Neural progenitor cell (in vitro differentiated cells): ENCODE measurements around the gene FBXL2. TPM values are rescaled to one million over a fixed set of nuclear protein-coding genes. Genes with fewer than 3 reads are reported as not detected.

Experiments
- DNase-seq: peaks from one replicate; pipeline ENCODE4 v3.0.0-alpha.2; 2016; ENCODE audit warnings: low spot score
- H2AFZ ChIP-seq: fragments of 200-600 bp; sonication (generic); replicated peaks from 2 replicates; pipeline ENCODE4 v1.6.1; 2016; ENCODE audit warnings: antibody characterized with exemption
- H3F3A ChIP-seq: fragments of 200-600 bp; sonication (generic); 2 replicates; pipeline ENCODE4 v1.6.1; 2016; ENCODE audit warnings: antibody characterized with exemption, low read depth
- H3K27ac ChIP-seq: fragments of 200-600 bp; sonication (generic); 2 replicates; pipeline ENCODE4 v1.5.1; 2016; ENCODE audit warnings: mild to moderate bottlenecking
- H3K27me3 ChIP-seq: fragments of 200-600 bp; sonication (generic); 2 replicates; pipeline ENCODE4 v1.6.1; 2016; ENCODE audit warnings: mild to moderate bottlenecking, moderate library complexity
- H3K36me3 ChIP-seq: fragments of 200-600 bp; sonication (generic); 2 replicates; pipeline ENCODE4 v1.5.1; 2016
- H3K4me1 ChIP-seq: fragments of 200-600 bp; sonication (generic); 2 replicates; pipeline ENCODE4 v1.6.1; 2016; ENCODE audit warnings: mixed run types
- H3K4me2 ChIP-seq: fragments of 200-600 bp; sonication (generic); 2 replicates; pipeline ENCODE4 v1.6.1; 2016
- H3K4me3 ChIP-seq: fragments of 200-600 bp; sonication (generic); 2 replicates; pipeline ENCODE4 v1.5.1; 2016
- H3K79me2 ChIP-seq: fragments of 200-600 bp; sonication (generic); 2 replicates; pipeline ENCODE4 v1.6.1; 2016; ENCODE audit warnings: low read depth
- H3K9ac ChIP-seq: fragments of 200-600 bp; sonication (generic); 2 replicates; pipeline ENCODE4 v1.6.1; 2016
- H3K9me3 ChIP-seq: fragments of 200-600 bp; sonication (generic); 2 replicates; pipeline ENCODE4 v1.5.1; 2016; ENCODE audit warnings: low read depth
- H4K20me1 ChIP-seq: fragments of 200-600 bp; sonication (generic); 2 replicates; pipeline ENCODE4 v1.6.1; 2016; ENCODE audit warnings: low read depth
- H3K27ac Mint-ChIP-seq: 3 replicates; pipeline ENCODE4 v1.8.0; 2021; ENCODE audit warnings: mixed read lengths
- H3K27me3 Mint-ChIP-seq: 2 replicates; pipeline ENCODE4 v1.8.0; 2022; ENCODE audit warnings: low read depth, mild to moderate bottlenecking, inconsistent platforms, moderate library complexity, mixed read lengths; ENCODE audit not compliant: insufficient read depth
- H3K36me3 Mint-ChIP-seq: 3 replicates; pipeline ENCODE4 v1.8.0; 2021; ENCODE audit warnings: mixed read lengths
- H3K4me1 Mint-ChIP-seq: 3 replicates; pipeline ENCODE4 v1.8.0; 2021; ENCODE audit warnings: mixed read lengths
- H3K4me3 Mint-ChIP-seq: 3 replicates; pipeline ENCODE4 v1.8.0; 2021; ENCODE audit warnings: mild to moderate bottlenecking, moderate library complexity, mixed read lengths
- H3K9me3 Mint-ChIP-seq: 3 replicates; pipeline ENCODE4 v1.8.0; 2020; ENCODE audit warnings: mixed read lengths
- EZH2 ChIP-seq: fragments of 200-600 bp; sonication (generic); IDR thresholded peaks from 2 replicates; pipeline ENCODE4 v1.6.1; 2017; ENCODE audit warnings: antibody characterized with exemption, mild to moderate bottlenecking, moderate library complexity
- EZH2phosphoT487 ChIP-seq: fragments of 200-600 bp; sonication (generic); IDR thresholded peaks from 2 replicates; pipeline ENCODE4 v1.6.1; 2017; ENCODE audit warnings: antibody characterized with exemption
- total RNA-seq: library from RNA; depleted of rRNA; stranded (reverse); fragments of >200 nt; gene quantifications from 2 replicates; pipeline ENCODE4 v1.2.3, GENCODE V29; 2015; ENCODE audit warnings: low replicate concordance
- TF ChIP-seq, protein P1 (sequence below): fragments of 200-600 bp; sonication (generic); IDR thresholded peaks from 2 replicates; pipeline ENCODE4 v1.5.1; 2017; ENCODE audit warnings: antibody characterized with exemption, mild to moderate bottlenecking

FBXL2 gene
- total RNA-seq, 1 donor from 2014 or later: 18.2 TPM

DNA sequence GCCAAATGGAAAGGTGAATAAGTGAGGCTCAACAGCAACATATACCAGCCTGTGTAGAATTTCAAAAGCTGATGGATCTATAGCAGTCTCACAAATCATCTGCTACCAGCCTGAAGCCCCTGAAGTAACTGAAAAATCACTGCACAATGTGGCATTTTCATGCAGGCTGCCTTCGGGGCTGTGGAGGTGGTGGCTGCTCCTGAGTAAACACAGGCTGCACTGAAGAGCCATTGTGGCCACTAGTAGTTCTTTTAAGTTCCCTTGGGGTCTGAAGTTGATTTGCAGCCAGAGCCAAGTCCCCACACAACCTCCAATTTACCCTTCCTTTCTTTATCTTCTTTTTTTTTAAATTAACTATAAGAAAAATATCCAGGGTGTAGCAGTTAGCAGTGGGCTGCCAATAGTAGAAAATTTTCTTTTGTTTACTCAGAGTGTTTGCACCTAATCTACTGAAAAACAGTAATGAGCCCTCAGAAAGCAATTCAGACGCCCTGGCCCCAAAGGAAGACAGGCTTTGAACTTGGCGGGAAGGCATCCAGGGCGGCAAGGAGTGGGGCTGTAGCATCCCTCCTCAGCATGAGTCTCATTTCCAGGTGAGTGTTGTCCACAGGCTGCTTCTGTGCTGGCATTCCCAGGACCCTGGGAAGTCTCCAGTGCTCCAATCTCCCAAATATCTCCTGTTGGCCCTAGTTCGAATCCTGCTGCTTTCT, 45.3 kb upstream of the FBXL2 start:
- H3K4me1 ChIP-seq: no peaks in the 10 kb centered on the region
- H3K27me3 Mint-ChIP-seq: no peaks in the 10 kb centered on the region
- H2AFZ ChIP-seq: peak overlapping the region; percentile 24
- no peak overlapping the region for H3K4me2 ChIP-seq
- no peak overlapping the region for H3K9ac ChIP-seq
- TF ChIP-seq EZH2 (no peak), EZH2phosphoT487 (no peak)
- TF ChIP-seq, protein P1, sequence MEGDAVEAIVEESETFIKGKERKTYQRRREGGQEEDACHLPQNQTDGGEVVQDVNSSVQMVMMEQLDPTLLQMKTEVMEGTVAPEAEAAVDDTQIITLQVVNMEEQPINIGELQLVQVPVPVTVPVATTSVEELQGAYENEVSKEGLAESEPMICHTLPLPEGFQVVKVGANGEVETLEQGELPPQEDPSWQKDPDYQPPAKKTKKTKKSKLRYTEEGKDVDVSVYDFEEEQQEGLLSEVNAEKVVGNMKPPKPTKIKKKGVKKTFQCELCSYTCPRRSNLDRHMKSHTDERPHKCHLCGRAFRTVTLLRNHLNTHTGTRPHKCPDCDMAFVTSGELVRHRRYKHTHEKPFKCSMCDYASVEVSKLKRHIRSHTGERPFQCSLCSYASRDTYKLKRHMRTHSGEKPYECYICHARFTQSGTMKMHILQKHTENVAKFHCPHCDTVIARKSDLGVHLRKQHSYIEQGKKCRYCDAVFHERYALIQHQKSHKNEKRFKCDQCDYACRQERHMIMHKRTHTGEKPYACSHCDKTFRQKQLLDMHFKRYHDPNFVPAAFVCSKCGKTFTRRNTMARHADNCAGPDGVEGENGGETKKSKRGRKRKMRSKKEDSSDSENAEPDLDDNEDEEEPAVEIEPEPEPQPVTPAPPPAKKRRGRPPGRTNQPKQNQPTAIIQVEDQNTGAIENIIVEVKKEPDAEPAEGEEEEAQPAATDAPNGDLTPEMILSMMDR: no peak
- H3K9me3 ChIP-seq: no peaks in the 10 kb centered on the region
- H3K9me3 Mint-ChIP-seq: peaks cover 3% of the 10 kb centered on the region
- H3K27ac ChIP-seq: no peak overlapping the region
- H3K36me3 ChIP-seq: no peaks in the 10 kb centered on the region
- no peak for DNase-seq
- H3K36me3 Mint-ChIP-seq: no peaks in the 10 kb centered on the region
- no peaks in the 10 kb centered on the region for H3K27me3 ChIP-seq
- no peaks in the 10 kb centered on the region for H3K4me1 Mint-ChIP-seq
- no peaks in the 10 kb centered on the region for H3F3A ChIP-seq
- no peaks in the 10 kb centered on the region for H4K20me1 ChIP-seq
- H3K4me3 Mint-ChIP-seq: no peak overlapping the region
- H3K4me3 ChIP-seq: no peak overlapping the region
- H3K79me2 ChIP-seq: no peaks in the 10 kb centered on the region
- H3K27ac Mint-ChIP-seq: no peak overlapping the region

DNA sequence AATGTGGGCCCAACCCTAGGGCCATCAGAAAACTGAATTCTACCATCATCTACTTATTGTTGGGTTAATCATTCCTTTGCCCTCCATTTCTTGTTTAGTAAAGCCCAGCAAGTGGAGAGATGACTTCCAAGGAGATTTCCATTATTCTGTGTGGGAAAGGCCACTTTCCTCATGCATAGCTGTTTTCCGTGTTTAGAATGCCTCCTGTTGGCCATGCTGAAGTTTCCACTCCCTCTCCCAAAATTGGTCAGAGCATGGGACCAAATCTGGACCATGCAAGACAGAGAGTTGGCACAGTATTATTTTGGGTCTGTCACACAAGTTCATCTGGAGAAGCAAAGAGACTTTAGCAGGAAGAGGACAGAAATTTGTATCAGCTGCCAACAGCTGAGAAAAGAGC, 43.4 kb upstream of the FBXL2 start:
- Histone ChIP-seq H3K4me2 (no peak overlapping the region), H3K79me2 (no peaks in the 10 kb centered on the region), H4K20me1 (no peaks in the 10 kb centered on the region), H3K4me1 (no peaks in the 10 kb centered on the region), H3K36me3 (no peaks in the 10 kb centered on the region), H3K4me3 (no peak overlapping the region), H3F3A (no peaks in the 10 kb centered on the region), H3K27me3 (no peaks in the 10 kb centered on the region), H2AFZ (no peak overlapping the region), H3K27ac (no peak overlapping the region), H3K9ac (no peak overlapping the region), H3K9me3 (no peaks in the 10 kb centered on the region)
- no peak for DNase-seq
- Mint-ChIP-seq H3K36me3 (no peaks in the 10 kb centered on the region), H3K27ac (no peak overlapping the region), H3K4me3 (no peak overlapping the region), H3K27me3 (no peaks in the 10 kb centered on the region), H3K9me3 (no peaks in the 10 kb centered on the region), H3K4me1 (no peaks in the 10 kb centered on the region)
- TF ChIP-seq EZH2: no peak
- TF ChIP-seq, protein P1: no peak
- TF ChIP-seq EZH2phosphoT487: no peak

DNA sequence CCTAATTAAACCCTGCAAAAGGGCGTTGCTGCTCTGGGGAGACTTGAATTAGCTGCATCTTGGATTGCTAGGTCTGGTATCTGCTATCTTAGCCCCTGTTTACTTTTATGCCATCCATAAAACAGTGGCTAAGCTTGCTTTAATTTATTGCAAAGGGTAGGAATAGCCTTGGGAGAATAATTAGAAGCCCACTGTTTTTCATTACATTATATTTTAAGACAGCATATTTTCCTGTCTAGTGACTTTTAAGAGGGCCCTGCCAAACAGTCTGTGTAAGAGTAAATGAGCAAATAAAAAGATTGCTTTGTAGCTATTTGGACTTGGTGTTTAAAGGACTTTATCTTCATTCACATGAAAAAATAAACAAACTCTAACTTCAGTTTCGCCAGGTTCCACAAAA, 41.2 kb upstream of the FBXL2 start:
- H3K9me3 Mint-ChIP-seq: no peaks in the 10 kb centered on the region
- H3K36me3 Mint-ChIP-seq: no peaks in the 10 kb centered on the region
- H3K27ac ChIP-seq: no peak overlapping the region
- H3K9ac ChIP-seq: no peak overlapping the region
- no peaks in the 10 kb centered on the region for H4K20me1 ChIP-seq
- H3K27me3 ChIP-seq: no peaks in the 10 kb centered on the region
- no peak overlapping the region for H3K4me2 ChIP-seq
- H3K4me3 ChIP-seq: no peak overlapping the region
- H3K27me3 Mint-ChIP-seq: no peaks in the 10 kb centered on the region
- DNase-seq: no peak
- no peak overlapping the region for H2AFZ ChIP-seq
- no peak overlapping the region for H3K27ac Mint-ChIP-seq
- TF ChIP-seq, protein P1: no peak
- TF ChIP-seq EZH2phosphoT487: no peak
- TF ChIP-seq EZH2: no peak
- no peaks in the 10 kb centered on the region for H3K4me1 Mint-ChIP-seq
- no peak overlapping the region for H3K4me3 Mint-ChIP-seq
- H3K9me3 ChIP-seq: no peaks in the 10 kb centered on the region
- H3K36me3 ChIP-seq: no peaks in the 10 kb centered on the region
- no peaks in the 10 kb centered on the region for H3K4me1 ChIP-seq
- H3K79me2 ChIP-seq: no peaks in the 10 kb centered on the region
- no peaks in the 10 kb centered on the region for H3F3A ChIP-seq
